ENCODE results near the gene TBL1X. TPM values are rescaled to one million over a fixed set of nuclear protein-coding genes. Genes with fewer than 3 reads are reported as not detected.

The TBL1X gene
- total and polyA plus RNA-seq, 2 experiments from 2014 or later, result 8.7 to 26.9 TPM

GRCh38 chrX:9700555-9700954, 235.7 kb downstream of the TBL1X start:
- ATAC-seq (peak; percentile 75), DNase-seq (ENCODE audit: low spot score) (peak; percentile 46)
- TF ChIP-seq JUNB (IDR thresholded peaks at IDR 0.05; ENCODE audit: unreplicated experiment) (no peak), CTCF (conservative IDR thresholded peaks at IDR 0.05; ENCODE audit: low read depth in 2 of 2) (peak; percentile 49 to 66)
- Histone ChIP-seq H3K27me3 (ENCODE audit: insufficient read depth) (no peaks in the 10 kb centered on the region), H3K36me3 (ENCODE audit: insufficient read depth) (no peaks in the 10 kb centered on the region), H3F3A (replicated peaks; ENCODE audit: low read depth) (no peaks in the 10 kb centered on the region), H2AFZ (no peak overlapping the region), H3K4me1 (ENCODE audit: insufficient read depth) (no peaks in the 10 kb centered on the region), H3K4me3 (no peak overlapping the region), H3K27ac (ENCODE audit: low read depth) (no peak overlapping the region), H3K79me2 (replicated peaks; ENCODE audit: insufficient read depth) (no peaks in the 10 kb centered on the region), H3K9me2 (ENCODE audit: insufficient read depth) (no peaks in the 10 kb centered on the region), H3K4me2 (no peak overlapping the region), H4K20me1 (replicated peaks; ENCODE audit: insufficient read depth) (no peaks in the 10 kb centered on the region)
- H3K27ac Mint-ChIP-seq, result no peak overlapping the region
- H3K36me3 Mint-ChIP-seq (ENCODE audit: low read depth), result peaks cover 38% of the 10 kb centered on the region
- H3K9me3 Mint-ChIP-seq, result no peaks in the 10 kb centered on the region
- no peaks in the 10 kb centered on the region for H3K27me3 Mint-ChIP-seq (ENCODE audit: insufficient read depth, low read depth, poor library complexity)
- H3K4me1 Mint-ChIP-seq, result no peaks in the 10 kb centered on the region
- H3K4me3 Mint-ChIP-seq, result no peak overlapping the region

- no peaks in the 10 kb centered on the region for H3K4me1 ChIP-seq (ENCODE audit: insufficient read depth)
- ATAC-seq, result no peak
These were observed 236.9 kb downstream of the TBL1X start for GRCh38 chrX:9701790-9702189.

More at GRCh38 chrX:9701790-9702189, 236.9 kb downstream of the TBL1X start:
- Mint-ChIP-seq H3K27ac (no peak overlapping the region), H3K4me1 (no peaks in the 10 kb centered on the region), H3K9me3 (no peaks in the 10 kb centered on the region), H3K36me3 (ENCODE audit: low read depth) (peaks cover 44% of the 10 kb centered on the region), H3K4me3 (no peak overlapping the region), H3K27me3 (ENCODE audit: insufficient read depth, low read depth, poor library complexity) (no peaks in the 10 kb centered on the region)
- H3K27me3 ChIP-seq (ENCODE audit: insufficient read depth), result no peaks in the 10 kb centered on the region
- H3K9me2 ChIP-seq (ENCODE audit: insufficient read depth), result no peaks in the 10 kb centered on the region
- no peak overlapping the region for H2AFZ ChIP-seq
- H3K4me3 ChIP-seq, result no peak overlapping the region
- no peaks in the 10 kb centered on the region for H3K36me3 ChIP-seq (ENCODE audit: insufficient read depth)
- H4K20me1 ChIP-seq (replicated peaks; ENCODE audit: insufficient read depth), result no peaks in the 10 kb centered on the region
- H3K27ac ChIP-seq (ENCODE audit: low read depth), result no peak overlapping the region
- TF ChIP-seq CTCF (conservative IDR thresholded peaks at IDR 0.05; ENCODE audit: low read depth in 2 of 2) (peak; percentile 30 to 52), STAT1 (IDR thresholded peaks at IDR 0.05; ENCODE audit: unreplicated experiment) (no peak)
- H3K79me2 ChIP-seq (replicated peaks; ENCODE audit: insufficient read depth), result no peaks in the 10 kb centered on the region
- peak; percentile 10 for DNase-seq (ENCODE audit: low spot score)
- H3K4me2 ChIP-seq, result no peak overlapping the region
- no peaks in the 10 kb centered on the region for H3F3A ChIP-seq (replicated peaks; ENCODE audit: low read depth)

All from GM23338 (cell line).